Inferior parietal cortex (tissue), 1 donor: ENCODE results near the gene THBS3.
A peak's percentile ranks its signal among the peaks of the same experiment; 100 is the strongest.
"Not testable (repeated sequence)": the region's sequence is repeated elsewhere in the genome, so short reads cannot be mapped to it uniquely, and the experiment has no call there.

ENCODE experiments used
- DNase-seq: peaks from one replicate; pipeline ENCODE4 v3.0.0-alpha.2; 2016; ENCODE audit errors: extremely low spot score

THBS3 gene

GRCh38 chr1:155235375-155235774 lies 27.7 kb upstream of the THBS3 start:
- DNase-seq: not testable (repeated sequence)

GRCh38 chr1:155233502-155233901 lies 25.8 kb upstream of the THBS3 start:
- not testable (repeated sequence) for DNase-seq

- not testable (repeated sequence) for DNase-seq
These were observed 24.6 kb upstream of the THBS3 start for GRCh38 chr1:155232001-155232978.

DNA sequence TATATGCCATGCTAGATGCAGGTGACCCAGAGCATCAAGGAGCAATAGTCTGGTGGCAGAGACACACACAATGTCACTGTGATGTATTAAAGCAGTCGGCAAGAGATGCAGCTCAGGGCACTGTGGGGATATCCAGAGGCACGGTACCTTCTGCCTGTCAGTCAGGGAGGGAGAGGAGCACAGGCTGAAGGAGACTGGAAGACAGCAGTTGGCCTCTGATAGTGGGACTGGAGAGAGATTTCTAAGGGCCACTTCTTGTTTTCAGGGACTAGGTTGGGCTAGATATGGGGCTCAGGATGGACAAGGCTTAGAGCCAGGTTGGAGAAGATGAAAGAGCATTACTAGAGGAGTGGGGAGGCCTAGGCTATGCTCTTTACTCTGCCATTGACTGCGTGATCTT lies 23.6 kb upstream of the THBS3 start:
- not testable (repeated sequence) for DNase-seq

GRCh38 chr1:155228096-155228427 lies 20.4 kb upstream of the THBS3 start:
- DNase-seq: no peak

DNA sequence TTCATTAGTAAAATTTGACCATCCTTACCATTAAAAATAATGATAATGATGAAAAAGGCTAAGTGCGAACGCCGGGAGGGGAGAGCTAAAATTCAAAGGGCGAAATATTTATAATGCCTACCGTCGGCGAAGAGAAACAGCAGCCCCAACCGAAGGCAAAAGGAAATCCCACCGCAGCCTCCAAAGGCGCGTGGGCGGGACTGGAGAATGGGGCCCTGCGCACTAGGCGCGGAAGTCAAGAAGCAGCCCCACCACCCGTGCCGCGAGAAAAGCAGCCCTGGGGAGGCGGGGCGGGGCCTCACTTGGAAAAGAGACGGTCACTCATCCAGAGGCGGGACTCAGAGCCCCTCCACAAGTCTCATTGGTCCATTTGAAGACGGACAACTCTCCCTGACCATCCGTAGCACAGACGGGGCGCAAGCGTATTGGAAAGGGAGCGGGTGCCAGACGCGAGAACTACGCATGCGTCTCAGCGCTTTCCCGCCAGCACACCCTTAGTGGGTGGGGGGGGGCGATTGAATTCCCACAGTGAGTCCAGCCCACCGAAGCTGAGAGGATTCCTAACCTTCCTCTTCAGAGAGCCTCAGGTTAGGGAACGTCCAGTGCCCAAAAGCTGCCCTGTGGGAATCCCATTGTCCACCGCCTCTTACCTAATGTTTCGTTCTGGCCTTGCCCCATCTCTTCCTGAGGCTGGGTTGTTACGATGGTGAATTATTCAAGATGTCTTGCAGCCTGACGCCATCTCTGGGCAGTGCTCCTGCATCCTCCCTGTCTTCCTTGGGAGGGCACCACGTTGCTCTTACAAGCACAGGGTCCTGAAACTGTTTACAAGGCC lies 19.8 kb upstream of the THBS3 start:
- peak; percentile 99 for DNase-seq

DNA sequence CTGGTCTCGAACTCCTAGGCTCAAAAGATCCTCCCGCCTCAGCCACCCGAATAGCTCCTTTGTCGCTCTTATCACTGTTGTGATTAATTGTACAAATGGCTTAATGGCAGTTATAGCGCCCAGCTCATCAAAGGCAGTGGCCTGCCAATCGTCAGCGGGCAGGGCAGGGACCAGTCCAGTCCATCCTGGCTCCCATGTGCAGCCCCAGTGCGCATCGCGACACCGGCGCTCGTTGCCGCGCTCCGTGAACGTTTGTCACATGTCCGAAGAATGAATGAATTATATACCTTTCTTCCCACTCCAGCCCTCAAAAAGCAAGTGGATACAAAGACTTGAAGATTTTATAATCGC lies 19.2 kb upstream of the THBS3 start:
- peak; percentile 58 for DNase-seq

DNA sequence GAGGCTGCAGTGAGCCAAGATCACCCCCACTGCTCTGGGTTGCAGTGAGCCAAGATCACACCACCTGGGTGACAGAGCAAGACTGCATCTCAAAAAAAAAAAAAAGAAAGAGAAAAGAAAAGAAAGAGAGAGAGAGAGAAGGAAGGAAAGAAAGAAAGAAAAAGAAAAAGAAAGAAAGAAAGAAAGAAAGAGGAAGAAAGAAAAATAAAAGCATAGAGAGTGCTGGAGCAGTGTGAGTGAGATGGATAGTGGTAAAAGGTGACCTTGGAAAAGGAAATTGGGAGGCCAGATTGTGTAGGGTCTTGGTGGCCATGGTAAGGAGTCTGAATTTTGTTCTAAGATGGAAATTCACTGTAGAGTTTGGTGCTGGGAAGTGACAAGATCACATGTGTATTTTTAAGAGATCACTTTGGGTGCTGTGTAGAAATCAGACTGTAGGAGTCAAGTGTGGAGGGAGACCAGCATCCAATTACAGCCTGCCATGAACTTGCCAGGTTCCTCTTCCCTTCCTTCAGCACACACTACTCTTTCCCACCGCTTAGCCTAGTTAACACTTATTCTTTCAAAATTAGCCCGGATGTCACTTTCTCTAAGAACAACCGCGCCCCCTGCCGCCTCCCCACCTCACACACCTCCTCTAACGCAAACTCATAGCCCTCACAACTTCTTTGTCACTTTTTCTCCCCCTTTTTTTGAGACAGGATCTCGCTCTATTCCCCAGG lies 18.7 kb upstream of the THBS3 start:
- DNase-seq: peak; percentile 66

DNA sequence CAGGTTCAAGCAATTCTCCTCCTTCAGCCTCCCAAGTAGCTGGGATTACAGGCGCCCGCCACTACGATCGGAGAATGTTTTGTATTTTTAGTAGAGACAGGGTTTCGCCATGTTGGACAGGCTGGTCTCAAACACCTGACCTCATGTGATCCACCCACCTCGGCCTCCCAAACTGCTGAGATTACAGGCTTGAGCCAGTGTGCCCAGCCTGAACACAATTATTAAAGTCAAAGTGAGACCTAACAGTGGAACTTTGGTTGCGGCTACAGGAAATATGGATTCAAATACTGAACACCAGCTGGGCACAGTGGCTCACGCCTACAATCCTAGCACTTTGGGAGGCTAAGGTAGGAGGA lies 17.7 kb upstream of the THBS3 start:
- DNase-seq: not testable (repeated sequence)

DNA sequence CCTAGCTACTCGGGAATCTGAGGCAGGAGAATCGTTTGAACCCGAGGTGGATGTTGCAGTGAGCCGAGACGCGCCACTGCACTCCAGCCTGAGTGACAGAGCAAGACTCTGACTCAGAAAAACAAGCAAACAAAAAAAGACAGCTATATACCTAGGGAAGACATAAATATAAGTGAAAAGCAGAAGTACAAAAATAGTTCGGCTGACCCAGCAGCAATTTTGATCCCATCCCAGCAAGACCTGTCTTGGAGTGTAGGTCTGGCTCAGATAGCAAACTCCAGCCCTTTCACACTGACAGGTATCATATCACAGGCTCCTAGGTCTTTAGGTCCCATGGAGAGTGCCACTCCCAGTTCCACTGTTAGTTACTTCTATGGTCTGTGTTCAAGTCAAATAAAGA lies 15.3 kb upstream of the THBS3 start:
- no peak for DNase-seq

GRCh38 chr1:155220211-155220965 lies 12.7 kb upstream of the THBS3 start:
- DNase-seq: not testable (repeated sequence)

DNA sequence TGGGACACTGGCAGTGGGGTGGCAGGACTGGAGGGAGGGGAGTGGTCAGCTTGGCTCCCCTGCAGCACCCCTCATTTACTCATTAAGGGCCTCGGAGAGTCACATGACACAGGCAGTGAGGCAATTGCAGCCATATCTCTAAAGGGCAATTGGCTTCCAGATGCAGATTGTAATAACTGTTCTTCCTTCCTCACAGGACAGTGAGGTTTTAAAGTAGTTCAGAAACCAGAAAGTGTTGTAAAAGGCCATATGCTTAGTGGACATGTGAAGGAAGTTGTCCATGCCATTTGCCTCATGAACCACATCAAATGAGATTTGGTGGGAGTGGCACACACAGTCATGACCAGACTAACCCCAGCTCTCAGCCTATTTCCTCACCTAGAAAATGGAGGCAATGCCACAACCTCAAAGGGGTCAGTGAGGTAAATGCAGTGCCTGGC lies 11.9 kb upstream of the THBS3 start:
- DNase-seq: peak; percentile 84

DNA sequence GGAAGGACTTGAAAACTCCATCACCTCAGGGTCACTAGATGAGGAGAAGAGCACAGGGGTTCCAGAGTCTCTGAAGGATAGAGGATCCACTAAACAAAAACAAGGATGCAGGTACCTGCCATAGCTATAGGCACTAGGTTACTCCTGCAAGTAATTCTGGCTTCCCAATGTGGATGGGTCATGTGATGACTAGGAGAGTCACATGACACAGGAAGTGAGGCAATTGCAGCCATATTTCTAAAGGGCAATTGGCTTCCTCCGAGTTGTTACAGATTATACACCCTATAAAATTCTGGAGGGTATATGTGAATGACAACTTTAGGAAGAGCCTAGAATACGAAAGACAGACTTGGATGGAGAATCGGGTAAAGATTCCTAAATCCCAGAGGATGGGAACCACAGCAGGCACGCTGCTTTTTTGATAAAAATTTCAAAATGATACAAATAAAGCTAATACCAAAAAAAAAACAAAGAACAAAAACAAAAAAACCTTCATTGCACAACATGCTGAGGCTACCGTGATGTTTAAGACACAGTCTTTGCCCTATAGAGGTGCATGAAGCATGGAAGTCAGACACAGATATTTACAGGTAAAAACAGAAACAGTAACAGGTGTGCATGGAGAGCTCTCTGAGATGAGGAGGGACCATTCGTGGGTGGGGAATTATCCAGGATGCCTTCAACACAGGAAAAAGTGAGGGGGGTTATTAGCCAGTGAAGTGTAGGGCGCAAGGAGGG lies 11.3 kb upstream of the THBS3 start:
- peak; percentile 98 for DNase-seq

- not testable (repeated sequence) for DNase-seq
These were observed 7.0 kb upstream of the THBS3 start for GRCh38 chr1:155214702-155215101.

- not testable (repeated sequence) for DNase-seq
These were observed 4.3 kb upstream of the THBS3 start for GRCh38 chr1:155212051-155212440.

- DNase-seq: not testable (repeated sequence)
These were observed 3.8 kb upstream of the THBS3 start for GRCh38 chr1:155211381-155212050.

DNA sequence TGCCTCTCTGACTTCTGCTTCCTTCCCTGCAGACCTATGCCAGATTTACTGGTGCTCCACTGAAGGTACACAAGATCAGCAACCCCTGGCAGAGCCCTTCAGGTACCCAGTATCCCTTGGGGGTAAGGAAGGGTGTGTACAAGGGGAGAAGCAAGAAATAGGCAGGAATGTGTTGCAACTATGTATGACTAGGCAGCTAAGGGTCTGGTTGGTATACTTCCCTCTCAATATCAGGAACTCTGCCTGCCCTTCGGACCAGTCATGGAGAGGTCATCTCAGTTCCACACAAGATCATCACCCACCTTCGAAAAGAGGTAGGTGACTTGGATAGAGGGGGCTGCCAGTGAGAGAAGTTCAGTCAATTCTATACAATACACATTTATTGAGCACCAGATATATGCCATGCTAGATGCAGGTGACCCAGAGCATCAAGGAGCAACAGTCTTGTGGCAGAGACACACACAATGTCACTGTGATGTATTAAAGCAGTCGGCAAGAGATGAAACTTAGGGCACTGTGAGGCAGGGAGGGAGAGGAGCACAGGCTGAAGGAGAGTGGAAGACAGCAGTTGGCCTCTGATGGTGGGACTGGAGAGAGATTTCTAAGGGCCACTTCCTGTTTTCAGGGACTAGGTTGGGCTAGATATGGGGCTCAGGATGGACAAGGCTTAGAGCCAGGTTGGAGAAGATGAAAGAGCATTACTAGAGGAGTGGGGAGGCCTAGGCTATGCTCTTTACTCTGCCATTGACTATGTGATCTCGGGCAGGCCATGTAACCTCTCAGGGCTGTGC lies 2.8 kb upstream of the THBS3 start:
- DNase-seq: no peak

DNA sequence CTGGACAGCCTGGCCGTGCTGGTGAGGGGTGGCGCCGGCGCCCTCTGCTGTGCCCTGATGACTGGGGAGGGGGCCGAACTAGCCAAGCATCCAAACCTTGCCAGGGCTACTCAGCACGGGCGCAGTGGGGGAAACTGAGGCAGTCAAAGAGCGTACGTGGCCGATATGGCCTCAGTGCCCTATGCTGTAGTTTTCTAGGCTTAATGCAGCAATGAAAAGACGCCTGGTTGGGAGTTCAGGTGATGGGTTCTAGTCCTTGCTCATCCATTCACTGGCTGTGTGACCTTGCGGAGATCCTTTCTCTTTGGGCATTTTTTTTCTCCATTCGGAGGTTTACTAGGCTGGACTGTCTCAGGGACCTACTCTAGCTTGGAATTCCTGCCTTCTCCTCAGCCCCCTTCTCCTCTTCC lies 1.6 kb upstream of the THBS3 start:
- no peak for DNase-seq
